RKO (cell line): ENCODE results near the gene OPA3.

Source experiments
- DNase-seq: peaks from one replicate; pipeline ENCODE4 v3.0.0-alpha.2; 2016; ENCODE audit warnings: low spot score

OPA3 gene

DNA sequence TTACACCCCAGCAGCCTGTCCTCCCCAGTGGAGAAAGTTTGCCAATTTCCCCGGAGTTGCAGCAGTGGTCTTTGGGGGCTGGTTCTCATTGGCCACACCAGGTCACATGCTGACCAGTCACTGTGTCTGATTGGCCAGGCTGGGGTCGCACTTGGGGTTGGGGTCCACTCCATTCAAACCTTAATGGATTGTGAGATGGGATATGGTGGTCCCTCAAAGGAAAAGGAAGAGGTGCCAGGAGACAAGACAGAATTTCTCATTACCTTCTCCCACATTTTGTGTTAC, 82.9 kb downstream of the OPA3 start:
- no peak for DNase-seq

DNA sequence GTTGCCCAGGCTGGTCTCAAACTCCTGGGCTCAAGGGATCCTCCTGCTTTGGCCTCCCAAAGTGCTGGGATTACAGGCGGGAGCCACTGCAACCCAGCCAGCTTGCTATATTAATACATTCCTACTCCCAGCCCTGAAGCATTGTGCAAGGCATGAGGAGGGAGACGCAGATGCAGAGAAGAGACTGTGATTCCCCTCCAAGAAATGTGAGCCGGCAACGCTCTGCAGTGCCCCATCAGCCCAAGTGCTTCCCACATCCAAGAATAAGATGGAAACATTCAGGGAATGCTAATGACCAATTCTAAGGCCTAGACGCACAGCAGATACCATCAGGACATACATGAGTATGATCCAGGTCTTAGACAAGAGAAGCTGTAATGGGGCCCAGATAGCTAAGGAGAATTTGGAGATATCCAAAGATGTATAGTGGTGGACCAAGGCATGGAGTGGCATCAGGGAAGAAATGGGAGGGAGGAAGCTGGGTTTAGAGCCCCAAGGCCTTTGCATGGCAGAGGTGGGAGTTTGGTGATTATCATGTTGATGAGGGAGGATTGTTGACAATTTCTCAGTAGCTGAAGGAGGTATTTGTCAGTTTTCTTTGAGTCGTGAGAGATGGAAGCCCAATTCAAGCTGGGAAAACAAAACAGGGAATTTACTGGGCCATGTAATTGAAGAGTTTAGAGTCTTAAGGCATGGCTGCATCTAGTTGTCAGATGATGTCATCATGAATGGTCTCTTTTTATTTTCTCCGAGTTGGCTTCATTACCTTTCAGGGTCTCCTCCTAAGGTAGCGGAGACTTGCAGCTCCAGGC, 83.5 kb downstream of the OPA3 start:
- no peak for DNase-seq

GRCh38 chr19:45499196-45500180, 85.1 kb downstream of the OPA3 start:
- no peak for DNase-seq

- no peak for DNase-seq
These were observed 86.0 kb downstream of the OPA3 start, which contains the start of gene PPM1N for GRCh38 chr19:45498411-45499195. TSS of gene PPM1N (plus strand) at chr19:45498443. CDS start at chr19:45498473, 30 bp downstream.

- DNase-seq = no peak
These were observed 86.8 kb downstream of the OPA3 start for GRCh38 chr19:45497791-45498190.

- no peak for DNase-seq
These were observed 88.2 kb downstream of the OPA3 start for GRCh38 chr19:45496349-45496953.

GRCh38 chr19:45495178-45495577, 89.4 kb downstream of the OPA3 start:
- DNase-seq = no peak

DNA sequence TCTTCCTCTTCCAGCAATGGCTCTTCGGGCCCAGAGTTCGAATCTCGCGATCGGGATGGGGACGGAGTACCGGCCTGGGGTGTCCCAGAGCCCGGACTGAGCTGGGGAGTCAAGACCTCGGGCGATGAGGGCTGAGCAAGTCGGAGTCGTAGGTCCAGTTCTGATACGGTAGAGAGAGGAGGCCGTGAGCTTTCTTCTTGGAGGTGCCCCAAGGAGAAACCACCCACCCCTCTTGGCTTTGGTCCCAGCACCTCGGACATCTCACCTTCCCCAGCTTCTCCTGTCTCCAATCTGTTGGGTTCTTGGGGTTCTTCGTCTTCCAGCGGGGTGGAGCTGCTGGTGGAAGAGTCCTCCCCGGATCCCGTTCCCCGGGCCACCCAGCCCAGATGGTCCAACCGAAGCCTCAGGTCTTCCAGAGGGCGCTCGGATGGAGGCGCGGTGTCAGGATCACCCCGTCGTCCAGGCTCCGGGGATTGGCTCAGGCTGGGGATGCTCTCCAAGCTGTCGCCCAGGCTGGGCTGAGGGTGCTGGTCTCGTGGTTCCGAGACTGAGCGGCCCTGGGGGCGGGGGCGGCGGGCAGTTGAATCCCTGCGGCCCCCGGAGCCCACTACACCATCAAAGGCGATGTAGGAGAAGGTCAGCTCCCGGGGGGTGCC, 90.2 kb downstream of the OPA3 start:
- DNase-seq = no peak

DNA sequence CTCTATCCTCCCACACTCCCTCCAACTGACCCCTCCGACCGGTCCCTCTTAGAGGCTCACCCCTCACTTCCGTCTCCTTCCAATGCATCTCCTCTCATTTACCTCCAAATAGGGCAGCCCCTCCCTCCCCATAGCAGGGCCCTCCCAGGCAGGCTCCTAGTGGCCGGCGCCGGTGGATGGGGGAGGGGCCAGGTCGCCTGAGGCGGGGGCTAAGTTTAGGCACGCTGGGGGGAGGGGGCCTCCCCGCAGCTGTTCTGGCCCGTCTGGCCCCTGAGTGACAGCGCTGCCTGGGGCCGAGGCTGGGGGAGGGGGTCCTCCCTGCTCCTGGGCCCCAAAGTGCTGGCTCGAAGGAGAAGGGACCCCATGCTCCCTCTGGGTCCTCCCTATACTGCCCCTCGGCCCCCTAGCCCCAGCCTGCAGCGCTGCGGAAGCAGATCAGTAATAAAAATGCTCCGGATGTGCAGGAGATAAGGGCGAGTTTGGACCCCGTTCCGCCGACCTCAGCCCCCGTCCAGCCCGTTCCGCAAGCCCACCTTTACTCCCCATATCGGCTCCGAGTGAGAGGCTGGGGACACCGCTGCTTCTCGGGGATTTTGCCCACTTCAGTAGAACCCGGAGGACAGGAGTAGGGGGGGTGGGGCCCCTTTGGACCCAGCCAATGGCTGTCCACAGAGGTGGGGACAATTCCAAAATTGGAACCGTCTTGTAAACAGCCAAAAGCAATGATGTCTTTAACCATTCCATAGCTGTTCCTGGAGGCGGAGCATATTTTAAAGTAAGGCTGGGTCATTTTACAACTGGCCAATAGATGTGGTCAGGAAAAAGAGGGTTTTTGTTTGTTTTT, 91.8 kb downstream of the OPA3 start:
- no peak for DNase-seq

DNA sequence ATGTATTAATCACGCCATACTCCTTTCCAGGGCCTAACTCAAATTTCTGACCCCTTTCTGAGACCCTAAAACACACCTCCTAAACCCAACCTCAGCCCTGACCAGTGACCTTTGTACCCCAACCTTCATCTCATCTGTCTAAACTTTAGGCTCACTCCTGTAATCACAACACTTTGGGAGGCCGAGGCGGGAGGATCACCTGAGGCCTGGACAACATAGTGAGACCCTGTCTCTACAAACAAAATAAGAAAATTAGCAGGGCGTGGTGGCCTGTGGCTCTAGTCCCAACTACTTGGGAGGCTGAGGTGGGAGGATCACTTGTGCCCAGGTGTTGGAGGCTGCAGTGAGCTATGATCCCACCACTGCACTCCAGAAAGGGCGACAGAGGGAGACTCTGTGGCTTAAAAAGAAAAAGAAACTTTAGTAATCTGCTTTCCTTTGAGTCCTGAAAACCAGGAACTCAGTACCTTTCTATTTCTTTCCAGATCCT, 92.4 kb downstream of the OPA3 start:
- DNase-seq = no peak

- no peak for DNase-seq
These were observed 95.3 kb downstream of the OPA3 start for GRCh38 chr19:45489216-45489855.

DNA sequence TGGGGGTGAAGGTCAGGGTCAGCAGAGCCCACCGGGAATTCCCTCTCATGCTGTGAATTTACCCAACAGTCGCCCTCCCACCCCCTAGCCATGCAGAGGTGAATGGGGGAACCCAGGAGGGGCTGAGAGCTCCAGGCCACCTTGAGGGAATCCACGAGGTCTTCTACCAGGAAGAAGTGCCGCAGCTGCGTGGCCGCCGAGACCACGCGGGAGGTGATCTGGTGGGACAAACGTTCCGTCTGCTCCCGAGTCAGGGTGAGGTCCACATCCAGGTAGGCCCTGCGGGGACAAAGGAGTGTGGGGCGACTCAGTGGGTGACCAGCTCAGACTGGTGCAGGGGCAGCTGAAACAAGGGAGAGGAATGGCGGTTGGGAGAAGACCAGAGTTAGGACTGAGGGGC, 95.9 kb downstream of the OPA3 start:
- DNase-seq = no peak

- peak; percentile 97 for DNase-seq
These were observed 99.1 kb downstream of the OPA3 start for GRCh38 chr19:45485305-45486077.

GRCh38 chr19:45484273-45484945, 100.2 kb downstream of the OPA3 start:
- DNase-seq = no peak

DNA sequence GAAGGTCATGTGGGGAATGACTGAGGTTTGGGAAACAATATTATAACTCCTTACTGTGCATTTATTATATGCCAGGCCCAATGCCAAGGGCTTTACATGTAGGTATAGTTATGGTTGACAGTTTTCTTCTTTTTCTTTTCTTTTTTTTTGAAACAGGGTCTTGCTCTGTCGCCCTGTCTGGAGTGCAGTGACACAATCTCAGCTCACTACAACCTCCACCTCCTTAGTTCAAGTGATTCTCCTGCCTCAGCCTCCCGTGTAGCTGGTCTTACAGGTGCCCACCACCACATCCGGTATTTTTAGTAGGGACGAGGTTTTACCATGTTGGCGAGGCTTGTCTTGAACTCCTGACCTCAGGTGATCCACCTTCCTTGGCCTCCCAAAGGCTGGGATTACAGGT, 101.6 kb downstream of the OPA3 start:
- DNase-seq = no peak

DNA sequence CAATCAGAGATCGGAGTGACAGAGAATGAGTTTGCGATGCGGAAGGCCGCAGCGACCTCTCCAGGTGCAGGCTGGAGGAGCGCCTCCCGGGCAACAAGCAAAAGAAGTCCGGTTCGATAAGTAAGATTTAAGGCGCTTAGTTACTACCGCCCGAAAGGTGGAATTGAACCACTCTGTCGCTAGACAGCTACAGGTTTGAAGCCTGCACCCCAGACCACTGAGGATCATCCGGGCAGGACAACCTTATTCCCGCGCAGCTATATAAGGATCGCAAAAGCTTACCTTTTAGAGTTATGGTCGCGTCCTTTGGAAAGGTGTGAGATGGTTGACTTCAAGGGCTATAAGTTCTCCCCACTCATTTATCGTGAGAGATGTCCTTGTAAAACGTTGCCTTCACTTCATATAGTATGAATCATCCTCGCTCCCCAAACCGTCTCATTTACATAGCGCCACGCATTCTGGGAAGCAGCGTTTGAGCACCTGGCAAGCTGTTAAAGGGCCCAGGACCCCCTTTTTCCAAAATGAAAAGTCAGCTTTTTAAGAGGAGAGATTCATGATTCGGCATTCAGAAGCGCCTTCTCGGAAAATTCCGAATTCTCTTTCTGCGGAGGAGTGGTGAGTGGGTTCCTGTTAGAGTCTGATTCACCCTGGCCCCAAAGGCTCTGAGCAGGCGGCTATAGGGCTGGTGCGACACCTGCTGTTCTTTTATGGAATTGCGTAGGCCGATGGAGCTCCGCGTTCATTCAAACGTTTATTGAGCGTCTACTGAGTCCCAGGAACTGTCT, 106.0 kb downstream of the OPA3 start:
- DNase-seq = peak; percentile 93

- peak; percentile 98 for DNase-seq
These were observed 106.7 kb downstream of the OPA3 start for GRCh38 chr19:45477713-45478453.
